ENCODE measurements around the gene NAT9. TPM values are rescaled to one million over a fixed set of nuclear protein-coding genes. Genes with fewer than 3 reads are reported as not detected.
A peak's percentile ranks its signal among the peaks of the same experiment; 100 is the strongest.

The NAT9 gene
- total RNA-seq, 6 experiments from 2014 or later: 10.0 to 23.0 (median 16.3) TPM

DNA sequence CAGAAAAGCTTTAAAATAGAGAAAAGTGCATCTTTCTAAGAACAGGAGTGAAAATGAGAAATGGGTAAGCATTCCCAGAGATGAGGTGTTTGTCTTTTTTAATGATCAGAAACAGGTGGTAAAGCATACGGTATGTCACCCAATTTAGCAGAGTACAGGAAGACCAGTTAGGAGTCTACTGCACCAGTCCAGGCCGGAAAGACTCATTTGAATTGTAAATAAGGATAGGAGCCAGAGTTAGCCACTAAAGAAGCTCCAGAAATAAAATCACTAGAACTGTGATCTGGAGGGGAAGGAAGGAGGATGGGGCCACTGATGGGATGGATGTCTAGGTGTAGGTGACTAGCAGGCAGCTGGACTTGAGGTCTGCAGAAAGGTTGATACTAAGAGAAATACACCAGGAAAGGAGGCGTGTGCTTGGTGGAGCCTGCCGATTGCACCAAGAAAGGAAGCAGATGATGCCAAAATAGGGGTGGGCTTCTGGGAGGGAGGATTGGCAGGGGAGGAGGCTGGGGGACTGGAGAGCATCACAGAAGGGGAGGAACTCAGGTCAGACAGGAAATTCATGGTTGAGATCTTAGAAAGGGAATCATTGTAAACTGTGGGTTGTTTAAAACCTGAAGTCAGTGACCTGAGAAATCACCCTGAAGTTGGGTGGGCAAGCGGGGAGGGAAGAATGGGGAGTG is 8.1 kb upstream of the NAT9 start:
- no peaks in the 10 kb centered on the region for H3K9me3 ChIP-seq
- 73% methylated on average over 5 of the region's 5 CpGs for WGBS (ENCODE audit: insufficient coverage, low coverage, low lambda C conversion rate, missing lambda C conversion rate)
- intact Hi-C loops (cut with DNase I): no loop called here
- TF ChIP-seq POLR2A (IDR thresholded peaks at IDR 0.05) (no peak), CTCF (IDR thresholded peaks at IDR 0.05) (no peak)
- no peak overlapping the region for H3K27ac ChIP-seq
- H3K27me3 ChIP-seq: no peaks in the 10 kb centered on the region
- no peaks in the 10 kb centered on the region for H3K4me1 ChIP-seq
- DNase-seq: no peak
- H3K36me3 ChIP-seq: no peaks in the 10 kb centered on the region
- H3K4me3 ChIP-seq: no peak overlapping the region
- ATAC-seq: no peak

GRCh38 chr17:74782571-74782970 is 6.4 kb upstream of the NAT9 start:
- Histone ChIP-seq H3K27me3 (no peaks in the 10 kb centered on the region), H3K27ac (no peak overlapping the region), H3K9me3 (no peaks in the 10 kb centered on the region), H3K36me3 (no peaks in the 10 kb centered on the region), H3K4me1 (peaks cover 0 to 10% (median under 1%) of the 10 kb centered on the region in 4 donors), H3K4me3 (no peak overlapping the region)
- intact Hi-C loops (cut with DNase I): no loop called here
- TF ChIP-seq POLR2A (IDR thresholded peaks at IDR 0.05) (no peak), CTCF (IDR thresholded peaks at IDR 0.05) (no peak)
- DNase-seq (no peak), ATAC-seq (no peak)
- WGBS (ENCODE audit: insufficient coverage, low coverage, low lambda C conversion rate, missing lambda C conversion rate): 72% methylated on average over 3 of the region's 5 CpGs

DNA sequence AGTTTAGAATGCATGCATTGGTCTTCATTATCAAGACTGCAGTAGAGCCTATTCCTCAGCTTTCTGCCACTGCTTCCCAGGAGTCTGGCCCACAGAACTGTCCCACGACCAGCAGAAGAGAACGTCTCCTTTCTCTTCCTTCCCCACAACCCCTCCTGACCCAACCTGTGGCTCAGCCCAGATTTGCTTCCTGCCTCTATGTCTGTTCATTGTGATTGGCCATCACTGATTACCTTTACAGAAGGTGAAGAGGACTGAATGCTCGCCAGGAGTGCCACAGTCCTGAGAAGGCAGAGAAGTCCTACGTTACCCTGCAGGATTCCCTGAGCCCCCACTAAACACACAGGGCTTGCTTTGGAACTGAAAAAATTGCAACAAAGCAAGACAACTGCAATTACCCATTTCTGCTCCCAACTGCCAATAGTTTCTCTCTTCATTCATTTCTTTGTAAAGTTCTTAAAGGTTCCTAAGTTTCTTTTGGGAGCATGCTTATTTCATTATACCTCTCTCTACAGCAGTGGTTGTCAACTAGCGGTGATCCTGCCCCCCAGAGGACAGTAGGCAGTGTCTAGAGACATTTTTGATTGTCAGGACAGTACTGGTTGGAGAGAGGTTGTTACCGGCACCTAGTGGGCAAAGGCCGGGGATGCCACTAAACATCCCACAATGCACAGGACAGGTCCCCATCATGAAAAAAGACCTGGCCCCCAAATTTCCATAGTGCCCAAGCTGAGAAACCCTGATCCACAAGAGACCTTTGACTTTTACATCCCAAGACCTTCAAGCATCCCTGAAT is 4.5 kb upstream of the NAT9 start:
- intact Hi-C loops (cut with DNase I): no loop called here
- WGBS (ENCODE audit: insufficient coverage, low coverage, low lambda C conversion rate, missing lambda C conversion rate): 32% methylated on average over 7 of the region's 7 CpGs
- no peaks in the 10 kb centered on the region for H3K36me3 ChIP-seq
- peaks cover 0 to 21% (median 5%) of the 10 kb centered on the region in 4 donors for H3K4me1 ChIP-seq
- H3K4me3 ChIP-seq: no peak overlapping the region
- no peaks in the 10 kb centered on the region for H3K9me3 ChIP-seq
- DNase-seq (no peak), ATAC-seq (peak; percentile 49 to 67 (median 58))
- H3K27me3 ChIP-seq: no peaks in the 10 kb centered on the region
- TF ChIP-seq CTCF (IDR thresholded peaks at IDR 0.05) (peak; percentile 57 to 72 (median 64)), POLR2A (IDR thresholded peaks at IDR 0.05) (no peak)
- no peak overlapping the region for H3K27ac ChIP-seq

- peaks cover 0 to 27% (median 8%) of the 10 kb centered on the region in 4 donors for H3K4me1 ChIP-seq
- DNase-seq: no peak
- intact Hi-C loops (cut with DNase I): no loop called here
Measured at GRCh38 chr17:74779948-74780400, 3.8 kb upstream of the NAT9 start.

More at GRCh38 chr17:74779948-74780400, 3.8 kb upstream of the NAT9 start:
- peak; percentile 17 to 72 (median 44) for ATAC-seq
- Histone ChIP-seq H3K27ac (peak overlapping the region in 2 of 3 donors; percentile 17 to 29), H3K27me3 (no peaks in the 10 kb centered on the region), H3K36me3 (no peaks in the 10 kb centered on the region), H3K9me3 (no peaks in the 10 kb centered on the region), H3K4me3 (no peak overlapping the region)
- TF ChIP-seq POLR2A (IDR thresholded peaks at IDR 0.05): no peak
- no peak for TF ChIP-seq CTCF (IDR thresholded peaks at IDR 0.05)
- 64% methylated on average over 1 of the region's 11 CpGs for WGBS (ENCODE audit: insufficient coverage, low coverage, low lambda C conversion rate, missing lambda C conversion rate)

Data from right lobe of liver (tissue), 6 donors.